GM21723 (cell line): ENCODE data around the gene HNRNPU.
"Not testable (repeated sequence)": the region's sequence is repeated elsewhere in the genome, so short reads cannot be mapped to it uniquely, and the experiment has no call there.

Source experiments
- ATAC-seq: cut with Tn5 transposase; IDR thresholded peaks from one replicate; pipeline ENCODE4 v1.9.1; 2021; ENCODE audit warnings: mild to moderate bottlenecking, moderate library complexity; ENCODE audit not compliant: unreplicated experiment

Gene HNRNPU

GRCh38 chr1:244843148-244843978 lies 21.0 kb downstream of the HNRNPU start:
- ATAC-seq = no peak

DNA sequence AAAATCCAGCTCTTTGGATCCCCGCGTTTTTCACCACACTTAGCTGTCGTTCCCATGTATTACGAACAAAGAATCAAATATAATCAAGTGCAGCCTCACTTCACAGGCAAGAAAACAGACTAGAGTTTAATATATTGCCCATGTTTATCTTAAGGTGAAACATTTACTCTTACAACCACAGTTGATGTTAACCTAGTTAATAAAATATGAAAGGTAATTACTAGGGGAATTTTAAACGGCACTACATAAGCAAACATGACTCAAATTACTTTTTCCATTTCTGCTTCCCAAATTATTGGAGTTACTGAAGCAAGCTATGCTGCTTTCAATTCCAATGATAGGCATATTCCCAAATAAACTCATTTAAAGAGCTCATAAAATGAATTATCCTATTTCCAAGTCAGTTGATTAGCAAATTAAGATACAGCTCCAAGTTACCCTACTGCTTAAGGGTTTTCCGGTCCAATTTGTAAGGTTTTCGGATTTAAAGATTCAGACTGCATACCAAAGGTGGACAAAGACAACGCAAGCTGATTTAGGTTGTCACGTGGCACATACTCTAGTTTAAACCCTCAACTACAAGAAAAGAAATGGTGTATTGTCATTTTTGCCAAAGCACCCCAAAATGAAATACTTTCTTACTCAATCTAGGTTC lies 22.9 kb downstream of the HNRNPU start:
- ATAC-seq = no peak

DNA sequence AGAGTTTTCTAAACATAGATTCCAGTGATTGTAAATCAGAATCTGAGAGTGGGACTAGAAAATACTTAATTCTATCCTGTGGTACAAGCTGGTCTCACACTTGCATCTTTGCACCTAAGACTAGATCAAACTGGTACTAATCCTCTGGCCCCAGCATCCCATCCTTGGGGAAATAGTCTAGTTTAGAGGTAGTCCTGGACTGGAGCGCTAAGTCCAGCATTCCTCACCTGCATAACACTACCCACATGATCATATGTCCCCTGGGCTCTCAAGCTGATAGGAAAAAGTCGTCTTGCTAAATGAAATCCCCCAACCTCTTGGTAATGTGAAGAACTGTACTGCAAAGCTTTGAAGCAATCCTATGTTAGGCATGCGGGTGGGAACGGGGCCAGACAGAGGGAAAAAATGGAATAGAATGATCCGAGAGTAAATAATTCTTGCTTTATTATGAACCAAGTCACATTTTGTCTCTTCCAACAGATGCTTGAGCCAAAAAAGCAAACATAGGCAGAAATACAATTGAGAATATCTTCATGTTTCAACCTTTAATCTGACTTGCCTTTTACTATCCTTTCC lies 24.0 kb downstream of the HNRNPU start:
- ATAC-seq = no peak

GRCh38 chr1:244839656-244840055 lies 24.7 kb downstream of the HNRNPU start:
- ATAC-seq = no peak

- no peak for ATAC-seq
Observed at GRCh38 chr1:244837597-244838258, 26.6 kb downstream of the HNRNPU start.

DNA sequence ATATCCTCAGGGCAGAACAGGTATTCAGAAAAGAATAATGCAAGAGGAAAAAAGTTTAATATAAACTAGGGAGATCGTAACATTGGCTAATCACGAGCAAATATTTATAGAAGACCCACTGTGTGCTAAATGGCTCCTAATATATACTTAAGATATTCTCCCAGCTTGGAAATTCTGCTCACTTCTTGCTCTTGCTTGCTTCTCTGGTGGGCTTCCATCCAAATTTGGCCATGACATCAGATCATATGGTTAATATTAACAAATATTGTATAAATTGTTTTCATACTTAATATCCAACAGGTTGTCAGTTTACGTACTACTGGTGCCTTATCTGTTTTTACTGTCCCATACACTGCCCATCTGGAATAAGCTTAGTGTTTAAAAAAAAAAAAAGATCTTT lies 27.8 kb downstream of the HNRNPU start:
- no peak for ATAC-seq

- no peak for ATAC-seq
Observed at GRCh38 chr1:244836135-244836521, 28.2 kb downstream of the HNRNPU start.

- ATAC-seq = peak; percentile 61
Observed at GRCh38 chr1:244835276-244836134, 28.8 kb downstream of the HNRNPU start, which contains the start of gene COX20. Gene COX20 (plus strand): TSS chr1:244835658. CDS start chr1:244835715, 57 bp downstream.

DNA sequence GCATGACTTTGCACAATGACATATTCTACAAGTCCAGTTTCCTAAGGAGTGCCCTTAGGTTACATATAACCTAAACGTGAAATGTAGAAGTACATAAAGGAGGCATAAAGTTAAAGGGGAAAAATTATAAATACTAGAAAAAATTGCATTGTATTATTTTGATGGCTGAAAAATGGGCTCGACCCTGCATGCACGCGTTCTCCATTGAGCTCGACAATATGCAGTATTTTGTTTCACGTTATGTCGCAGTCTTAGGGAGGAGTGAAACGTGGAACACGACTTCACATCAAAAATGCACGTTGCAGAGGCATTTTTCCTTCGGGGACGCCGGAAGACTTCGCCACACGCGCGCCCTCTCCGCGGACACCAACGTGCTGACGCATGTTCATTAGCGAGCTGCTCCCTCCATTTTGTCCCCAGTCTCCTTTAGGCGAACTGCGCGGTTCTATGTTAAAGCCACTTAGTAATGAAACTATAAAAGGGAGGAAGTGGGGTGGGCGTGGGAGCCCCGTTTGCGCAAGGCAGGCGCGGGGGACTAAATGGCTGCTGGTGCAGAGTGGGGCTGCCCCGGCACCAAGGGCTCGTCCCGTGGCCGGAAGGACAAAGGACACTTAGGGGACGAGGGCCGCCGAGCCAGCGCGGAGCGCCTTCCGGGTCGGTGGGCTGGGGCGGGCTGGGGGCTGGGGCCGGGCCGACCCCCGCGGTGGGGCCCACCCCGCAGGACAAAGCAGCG lies 29.6 kb downstream of the HNRNPU start:
- ATAC-seq = peak; percentile 63

GRCh38 chr1:244833734-244834542 lies 30.4 kb downstream of the HNRNPU start:
- ATAC-seq = peak; percentile 12

DNA sequence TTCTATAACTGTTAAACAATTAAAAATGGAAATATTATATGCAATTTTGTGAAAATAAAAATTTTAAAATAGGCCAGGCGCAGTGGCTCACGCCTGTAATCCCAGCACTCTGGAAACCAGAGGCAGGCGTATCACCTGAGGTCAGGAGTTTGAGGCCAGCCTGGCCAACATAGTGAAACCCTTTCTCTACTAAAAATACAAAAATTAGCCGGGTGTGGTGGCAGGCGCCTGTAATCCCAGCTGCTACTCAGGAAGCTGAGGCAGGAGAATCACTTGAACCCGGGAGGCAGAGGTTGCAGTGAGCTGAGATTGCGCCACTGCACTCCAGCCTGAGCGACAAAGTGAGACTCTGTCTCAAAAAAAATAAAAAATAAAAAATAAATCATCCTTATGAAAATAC lies 31.1 kb downstream of the HNRNPU start:
- ATAC-seq = not testable (repeated sequence)

DNA sequence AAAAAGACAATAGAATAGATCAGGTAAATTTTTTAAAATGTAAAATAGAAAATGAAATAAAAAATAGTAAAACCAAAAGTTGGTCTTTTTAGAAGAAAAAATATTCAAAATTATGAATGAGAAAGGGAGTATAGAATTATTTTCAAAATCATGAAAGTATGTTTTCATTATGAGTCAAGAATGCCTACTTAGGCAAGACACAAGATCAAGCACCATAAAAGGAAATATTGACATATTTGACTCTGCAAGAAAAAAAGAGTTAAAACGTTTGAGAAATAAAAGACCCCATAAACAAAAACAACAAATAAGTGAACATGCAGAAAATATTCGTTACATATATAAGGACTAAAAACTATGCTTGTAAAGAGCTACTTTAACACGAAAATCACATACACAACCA lies 33.7 kb downstream of the HNRNPU start:
- ATAC-seq = no peak

DNA sequence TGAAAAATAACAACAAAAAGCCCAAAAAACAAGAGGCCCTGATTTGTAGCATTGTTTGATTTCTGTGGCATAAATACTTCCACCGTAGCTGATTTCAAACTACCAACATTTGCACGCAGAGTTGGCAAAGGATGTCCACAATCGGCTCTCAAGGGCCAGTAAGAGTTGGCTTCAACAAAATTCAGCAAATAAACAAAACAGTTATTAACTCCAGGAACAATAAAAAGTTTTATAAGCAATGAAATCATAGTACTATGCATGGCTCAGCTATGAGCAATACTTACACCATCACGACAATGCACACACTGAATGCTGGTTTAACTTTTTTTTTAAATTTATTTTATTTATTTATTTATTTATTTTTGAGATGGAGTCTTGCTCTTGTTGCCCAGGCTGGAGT lies 37.6 kb downstream of the HNRNPU start:
- no peak for ATAC-seq

- ATAC-seq = no peak
Observed at GRCh38 chr1:244822878-244823277, 41.5 kb downstream of the HNRNPU start.

GRCh38 chr1:244821134-244821533 lies 43.2 kb downstream of the HNRNPU start:
- ATAC-seq = no peak

- ATAC-seq = no peak
Observed at GRCh38 chr1:244820131-244820530, 44.2 kb downstream of the HNRNPU start.

DNA sequence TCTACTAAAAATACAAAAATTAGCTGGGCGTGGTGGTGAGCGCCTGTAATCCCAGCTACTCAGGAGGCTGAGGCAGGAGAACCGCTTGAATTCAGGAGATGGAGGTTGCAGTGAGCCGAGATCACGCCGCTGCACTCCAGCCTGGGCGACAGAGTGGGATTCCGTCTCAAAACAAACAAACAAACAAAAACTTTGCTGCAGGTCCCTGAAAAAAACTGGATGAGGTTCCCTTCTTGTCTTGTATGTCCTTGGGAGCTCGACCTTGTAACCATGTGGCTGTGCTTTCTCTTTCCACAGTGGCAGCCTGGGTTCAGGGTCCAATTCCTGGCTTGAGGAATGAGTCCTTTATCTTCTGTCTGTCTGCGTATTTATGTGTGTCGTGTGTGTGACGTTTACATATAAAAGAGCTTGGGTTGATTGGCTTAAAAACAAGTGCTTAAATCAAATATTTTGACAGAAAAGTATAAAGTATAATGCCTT lies 46.9 kb downstream of the HNRNPU start:
- no peak for ATAC-seq

DNA sequence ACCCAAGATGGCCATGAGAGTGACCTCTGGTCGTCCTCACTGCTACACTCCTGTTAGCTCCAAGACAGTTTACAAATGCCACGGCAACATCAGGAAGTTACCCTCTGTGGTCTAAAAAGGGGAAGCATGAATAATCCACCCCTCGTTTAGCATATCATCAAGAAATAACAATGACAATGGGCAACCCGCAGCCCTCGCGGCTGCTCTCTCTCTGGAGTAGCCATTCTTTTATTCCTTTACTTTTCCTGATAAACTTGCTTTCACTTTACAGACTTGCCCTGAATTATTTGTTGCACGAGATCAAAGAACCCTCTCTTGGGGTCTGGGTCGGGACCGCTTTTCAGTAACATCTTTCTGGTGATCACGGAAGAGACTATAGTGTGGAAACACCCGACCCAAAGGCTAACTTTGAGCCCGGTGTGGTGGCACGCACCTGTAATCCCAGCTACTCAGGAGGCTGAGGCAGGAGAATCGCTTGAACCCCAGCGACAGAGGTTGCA lies 48.7 kb downstream of the HNRNPU start:
- ATAC-seq = no peak

DNA sequence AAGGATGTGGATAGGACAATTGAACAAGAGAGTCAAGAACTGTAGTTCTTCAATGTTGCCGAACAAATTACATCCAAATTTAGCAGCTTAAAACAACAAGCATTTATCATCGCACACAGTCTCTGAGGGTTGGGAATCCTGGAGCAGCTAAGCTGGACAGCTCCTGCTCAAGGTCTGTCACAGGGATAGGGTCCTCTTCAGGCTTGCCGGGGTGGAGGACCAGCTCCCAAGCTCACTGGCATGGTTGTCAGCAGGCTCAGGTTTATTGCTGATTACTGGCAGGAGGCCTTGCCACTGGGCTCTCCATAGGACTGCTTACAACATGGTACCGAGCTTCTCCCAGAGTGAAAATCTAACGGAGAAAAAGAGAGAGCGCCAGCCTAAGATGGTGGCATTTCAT lies 51.0 kb downstream of the HNRNPU start:
- ATAC-seq = no peak
